GM23338 (cell line): ENCODE data around the gene KIAA1217. TPM values are rescaled to one million over a fixed set of nuclear protein-coding genes. Genes with fewer than 3 reads are reported as not detected.

ENCODE experiments used
- ATAC-seq: fragments of 200-7000 bp; cut with Tn5 transposase; 3 replicates; pipeline ENCODE4 v1.9.1; 2020
- DNase-seq: peaks from one replicate; pipeline ENCODE4 v3.0.0-alpha.2; 2015; ENCODE audit warnings: low spot score
- H2AFZ ChIP-seq: fragments of 200-600 bp; sonication (generic); 2 replicates; pipeline ENCODE4 v1.8.0; 2016; ENCODE audit warnings: antibody characterized with exemption, mild to moderate bottlenecking, moderate library complexity
- H3F3A ChIP-seq: fragments of 200-600 bp; sonication (generic); replicated peaks from 2 replicates; pipeline ENCODE4 v1.8.0; 2017; ENCODE audit warnings: antibody characterized with exemption, mixed run types, low read depth
- H3K27ac ChIP-seq: fragments of 200-600 bp; sonication (generic); 2 replicates; pipeline ENCODE4 v1.6.1; 2016; ENCODE audit warnings: low read depth
- H3K27me3 ChIP-seq: fragments of 200-600 bp; sonication (generic); 2 replicates; pipeline ENCODE4 v1.8.0; 2016; ENCODE audit warnings: mild to moderate bottlenecking, mixed run types, moderate library complexity; ENCODE audit not compliant: insufficient read depth
- H3K36me3 ChIP-seq: fragments of 200-600 bp; sonication (generic); 2 replicates; pipeline ENCODE4 v1.8.0; 2016; ENCODE audit warnings: mild to moderate bottlenecking; ENCODE audit not compliant: insufficient read depth
- H3K4me1 ChIP-seq: fragments of 200-600 bp; sonication (generic); 2 replicates; pipeline ENCODE4 v1.8.0; 2016; ENCODE audit warnings: mild to moderate bottlenecking, moderate library complexity; ENCODE audit not compliant: insufficient read depth
- H3K4me2 ChIP-seq: fragments of 200-600 bp; sonication (generic); 2 replicates; pipeline ENCODE4 v1.7.1; 2017; ENCODE audit warnings: mixed run types
- H3K4me3 ChIP-seq: fragments of 200-600 bp; sonication (generic); 2 replicates; pipeline ENCODE4 v1.6.1; 2016; ENCODE audit warnings: mixed run types
- H3K79me2 ChIP-seq: fragments of 200-600 bp; sonication (generic); replicated peaks from 2 replicates; pipeline ENCODE4 v1.8.0; 2017; ENCODE audit warnings: mild to moderate bottlenecking; ENCODE audit not compliant: insufficient read depth
- H3K9me2 ChIP-seq: fragments of 200-600 bp; sonication (generic); 2 replicates; pipeline ENCODE4 v1.8.0; 2017; ENCODE audit not compliant: insufficient read depth
- H4K20me1 ChIP-seq: fragments of 200-600 bp; sonication (generic); replicated peaks from 2 replicates; pipeline ENCODE4 v1.8.0; 2017; ENCODE audit warnings: mild to moderate bottlenecking; ENCODE audit not compliant: insufficient read depth
- H3K27ac Mint-ChIP-seq: 2 replicates; pipeline ENCODE4 v1.8.0; 2020; ENCODE audit warnings: inconsistent platforms, mild to moderate bottlenecking, moderate library complexity, mixed read lengths
- H3K27me3 Mint-ChIP-seq: 3 replicates; pipeline ENCODE4 v1.8.0; 2022; ENCODE audit warnings: low read depth, mild to moderate bottlenecking, moderate library complexity, mixed read lengths, inconsistent platforms; ENCODE audit not compliant: insufficient read depth, poor library complexity
- H3K36me3 Mint-ChIP-seq: 3 replicates; pipeline ENCODE4 v1.8.0; 2021; ENCODE audit warnings: low read depth, mild to moderate bottlenecking, inconsistent platforms, moderate library complexity, mixed read lengths
- H3K4me1 Mint-ChIP-seq: 3 replicates; pipeline ENCODE4 v1.8.0; 2020; ENCODE audit warnings: mild to moderate bottlenecking, inconsistent platforms, mixed read lengths
- H3K4me3 Mint-ChIP-seq: 3 replicates; pipeline ENCODE4 v1.8.0; 2021; ENCODE audit warnings: moderate library complexity, mild to moderate bottlenecking, inconsistent platforms, mixed read lengths
- H3K9me3 Mint-ChIP-seq: 3 replicates; pipeline ENCODE4 v1.8.0; 2020; ENCODE audit warnings: moderate library complexity, mild to moderate bottlenecking, inconsistent platforms, mixed read lengths
- CREB1 ChIP-seq: fragments of 250-450 bp; sonication (Bioruptor Pico); IDR thresholded peaks from 2 replicates; pipeline ENCODE4 v1.5.0; 2020; ENCODE audit warnings: low read depth, mild to moderate bottlenecking, moderate library complexity
- CTCF ChIP-seq, 2 experiments: fragments of 200-600 bp in 1 of 2; sonication (generic) in 1 of 2; conservative IDR thresholded peaks; 2 replicates each; pipeline versions ENCODE4 v1.5.1 to v1.6.1; 2016 to 2017; ENCODE audit warnings: antibody characterized with exemption in 2 of 2, low read depth in 2 of 2, mild to moderate bottlenecking in 2 of 2, moderate library complexity in 1 of 2
- ETS1 ChIP-seq: IDR thresholded peaks from 2 replicates; pipeline ENCODE4 v1.6.1; 2016; ENCODE audit warnings: antibody characterized with exemption
- EZH2 ChIP-seq: fragments of 200-600 bp; sonication (generic); IDR thresholded peaks from one replicate; pipeline ENCODE4 v1.8.0; 2017; ENCODE audit warnings: antibody characterized with exemption, mild to moderate bottlenecking, low read depth; ENCODE audit not compliant: unreplicated experiment
- EZH2phosphoT487 ChIP-seq: fragments of 200-600 bp; sonication (generic); IDR thresholded peaks from one replicate; pipeline ENCODE4 v1.8.1; 2018; ENCODE audit warnings: antibody characterized with exemption; ENCODE audit not compliant: unreplicated experiment
- JUNB ChIP-seq: IDR thresholded peaks from one replicate; pipeline ENCODE4 v1.6.1; 2016; ENCODE audit warnings: antibody characterized with exemption; ENCODE audit not compliant: unreplicated experiment
- NANOG ChIP-seq: IDR thresholded peaks from 2 replicates; pipeline ENCODE4 v1.6.1; 2016; ENCODE audit warnings: antibody characterized with exemption, borderline replicate concordance
- POLR2AphosphoS5 ChIP-seq: IDR thresholded peaks from 2 replicates; pipeline ENCODE4 v1.6.1; 2016; ENCODE audit warnings: antibody characterized with exemption, low read depth
- REST ChIP-seq: IDR thresholded peaks from one replicate; pipeline ENCODE4 v1.6.1; 2018; ENCODE audit warnings: antibody characterized with exemption; ENCODE audit not compliant: unreplicated experiment
- STAT1 ChIP-seq: IDR thresholded peaks from one replicate; pipeline ENCODE4 v1.6.1; 2016; ENCODE audit warnings: antibody characterized with exemption; ENCODE audit not compliant: unreplicated experiment
- ZNF114 ChIP-seq: fragments of 250-450 bp; sonication (Bioruptor Pico); IDR thresholded peaks from 2 replicates; pipeline ENCODE4 v1.5.0; 2020; ENCODE audit warnings: mild to moderate bottlenecking, moderate library complexity
- ZNF331 ChIP-seq: fragments of 250-450 bp; sonication (Bioruptor Pico); IDR thresholded peaks from 2 replicates; pipeline ENCODE4 v1.5.0; 2020; ENCODE audit warnings: low read depth, mild to moderate bottlenecking, moderate library complexity
- ZNF462 ChIP-seq: fragments of 250-450 bp; sonication (Bioruptor Pico); IDR thresholded peaks from 2 replicates; pipeline ENCODE4 v1.5.0; 2020; ENCODE audit warnings: mild to moderate bottlenecking, moderate library complexity
- polyA plus RNA-seq: library from polyadenylated mRNA; unstranded; fragments of >200 nt; fragmentation: Nextera tagmentation; extraction: Ambion mirVana; gene quantifications from 2 replicates; pipeline ENCODE4 v1.2.1, GENCODE V29; 2016
- total RNA-seq: library from RNA; depleted of rRNA; stranded (reverse); fragments of >200 nt; shearing (Covaris generic); gene quantifications from 2 replicates; pipeline ENCODE4 v1.2.3, GENCODE V29; 2014

The KIAA1217 gene
- total and polyA plus RNA-seq, 2 experiments from 2014 or later, result 6.4 to 9.1 TPM

- Mint-ChIP-seq H3K27me3 (peaks cover under 1% of the 10 kb centered on the region), H3K36me3 (peaks cover 8% of the 10 kb centered on the region; the same call in 2 of the 3 replicates), H3K9me3 (peaks cover 27% of the 10 kb centered on the region), H3K4me3 (no peak overlapping the region), H3K4me1 (no peaks in the 10 kb centered on the region), H3K27ac (no peak overlapping the region)
- H2AFZ ChIP-seq, result no peak overlapping the region
- DNase-seq (no peak), ATAC-seq (no peak)
- no peak overlapping the region for H3K4me3 ChIP-seq
- no peak overlapping the region for H3K4me2 ChIP-seq
- no peaks in the 10 kb centered on the region for H3K4me1 ChIP-seq
- H3F3A ChIP-seq, result no peaks in the 10 kb centered on the region
- H4K20me1 ChIP-seq, result no peaks in the 10 kb centered on the region
- TF ChIP-seq NANOG (no peak), ETS1 (no peak), CTCF (conservative IDR thresholded peaks at IDR 0.05; ENCODE audit: low read depth in 2 of 2) (no peak), EZH2 (no peak), JUNB (no peak), CREB1 (CRISPR knock-in tag) (no peak), ZNF114 (no peak), ZNF462 (no peak), POLR2AphosphoS5 (no peak), ZNF331 (CRISPR knock-in tag) (no peak), EZH2phosphoT487 (no peak), STAT1 (no peak), REST (no peak)
- peaks cover 7% of the 10 kb centered on the region; the same call in 1 of the 2 replicates for H3K9me2 ChIP-seq
- H3K36me3 ChIP-seq, result no peaks in the 10 kb centered on the region
- H3K27me3 ChIP-seq, result no peaks in the 10 kb centered on the region
- no peak overlapping the region for H3K27ac ChIP-seq
- no peaks in the 10 kb centered on the region for H3K79me2 ChIP-seq
Observed at GRCh38 chr10:24180891-24181290, 28.0 kb upstream of the KIAA1217 start.
